SU-DHL-6 (cell line): ENCODE results near the gene SEMA6D.

ENCODE experiments used
- H2AFZ ChIP-seq: fragments of 200-600 bp; sonication (generic); 2 replicates; pipeline ENCODE4 v1.6.1; 2014; ENCODE audit warnings: low read depth, mild to moderate bottlenecking, moderate library complexity, mixed read lengths, antibody characterized with exemption, low read length; ENCODE audit not compliant: severe bottlenecking
- H3F3A ChIP-seq: fragments of 200-600 bp; shearing (Covaris generic); 2 replicates; pipeline ENCODE4 v1.6.0; 2016; ENCODE audit warnings: antibody characterized with exemption, mild to moderate bottlenecking; ENCODE audit not compliant: insufficient read depth
- H3K27ac ChIP-seq: fragments of 200-600 bp; sonication (generic); 2 replicates; pipeline ENCODE4 v1.5.1; 2016; ENCODE audit warnings: low read depth, mild to moderate bottlenecking, low read length, moderate library complexity, mixed read lengths
- H3K27me3 ChIP-seq: fragments of 200-600 bp; sonication (generic), shearing (Covaris generic); 2 replicates; pipeline ENCODE4 v1.6.0; 2014; ENCODE audit warnings: mild to moderate bottlenecking, low read length
- H3K36me3 ChIP-seq: fragments of 200-600 bp; sonication (generic); 2 replicates; pipeline ENCODE4 v1.6.1; 2014; ENCODE audit warnings: mild to moderate bottlenecking, low read length, mixed read lengths
- H3K4me2 ChIP-seq: fragments of 300-600, 200-600 bp; shearing (Covaris generic), sonication (generic); 2 replicates; pipeline ENCODE4 v1.6.0; 2014; ENCODE audit warnings: low read length, low read depth, mild to moderate bottlenecking; ENCODE audit not compliant: poor library complexity, severe bottlenecking
- H3K4me3 ChIP-seq: fragments of 200-600 bp; sonication (generic); 2 replicates; pipeline ENCODE4 v1.5.1; 2014; ENCODE audit warnings: antibody characterized with exemption, low read length, mild to moderate bottlenecking, mixed read lengths; ENCODE audit not compliant: insufficient read depth, poor library complexity, severe bottlenecking
- H3K79me2 ChIP-seq: fragments of 200-600 bp; sonication (generic); 2 replicates; pipeline ENCODE4 v1.6.1; 2014; ENCODE audit warnings: mild to moderate bottlenecking, low read length, moderate library complexity; ENCODE audit not compliant: insufficient read depth
- H3K9ac ChIP-seq: fragments of 200-600 bp; sonication (generic); 2 replicates; pipeline ENCODE4 v1.7.0; 2014; ENCODE audit warnings: mild to moderate bottlenecking, low read length
- H3K9me2 ChIP-seq: fragments of 200-600 bp; sonication (generic); replicated peaks from 2 replicates; pipeline ENCODE4 v1.6.1; 2014; ENCODE audit warnings: low read length; ENCODE audit not compliant: insufficient read depth
- H3K9me3 ChIP-seq: fragments of 200-600 bp; sonication (generic); 2 replicates; pipeline ENCODE4 v1.6.1; 2014; ENCODE audit warnings: low read length, mixed read lengths; ENCODE audit not compliant: insufficient read depth
- H4K20me1 ChIP-seq: fragments of 200-600 bp; sonication (generic); 2 replicates; pipeline ENCODE4 v1.6.1; 2014; ENCODE audit warnings: low read depth, mild to moderate bottlenecking, antibody characterized with exemption, low read length, moderate library complexity, mixed read lengths
- EZH2phosphoT487 ChIP-seq: fragments of 200-600 bp; sonication (generic), shearing (Covaris generic); conservative IDR thresholded peaks from 2 replicates; pipeline ENCODE4 v1.6.1; 2018; ENCODE audit warnings: mild to moderate bottlenecking, antibody characterized with exemption, low read length, moderate library complexity, mixed read lengths
- TF ChIP-seq, protein P1 (sequence below): fragments of 200-600 bp; sonication (generic); IDR thresholded peaks from one replicate; pipeline ENCODE4 v1.5.1; 2017; ENCODE audit warnings: antibody characterized with exemption, mild to moderate bottlenecking, low read length, moderate library complexity; ENCODE audit not compliant: insufficient read depth, poor library complexity, severe bottlenecking

SEMA6D gene

DNA sequence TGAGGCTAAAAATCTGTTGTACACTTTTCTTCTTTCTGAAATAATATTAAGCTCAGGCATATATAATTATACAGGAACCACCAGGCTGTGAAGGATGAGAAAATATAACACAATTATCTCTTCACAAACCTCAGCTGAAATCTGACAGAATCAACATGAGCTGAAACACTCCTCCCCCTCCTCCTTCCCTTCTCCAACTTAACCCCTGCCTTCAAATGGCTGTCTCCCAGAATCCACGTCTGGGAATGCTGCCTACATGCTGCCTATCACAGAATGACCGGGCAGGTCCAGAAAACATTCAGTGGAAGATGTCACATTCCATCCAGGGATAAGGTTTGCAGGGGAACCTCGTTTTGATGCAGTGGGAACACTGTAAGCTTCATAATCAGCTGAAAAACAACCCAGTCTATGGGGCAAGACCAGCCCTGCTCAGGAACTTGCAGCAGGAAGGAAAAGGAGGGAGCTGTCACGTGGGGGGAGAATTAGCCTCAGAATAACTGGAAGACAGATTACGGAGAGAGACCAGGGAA lies 44.0 kb upstream of the SEMA6D start:
- Histone ChIP-seq H2AFZ (no peak overlapping the region), H3K9me2 (no peaks in the 10 kb centered on the region)

DNA sequence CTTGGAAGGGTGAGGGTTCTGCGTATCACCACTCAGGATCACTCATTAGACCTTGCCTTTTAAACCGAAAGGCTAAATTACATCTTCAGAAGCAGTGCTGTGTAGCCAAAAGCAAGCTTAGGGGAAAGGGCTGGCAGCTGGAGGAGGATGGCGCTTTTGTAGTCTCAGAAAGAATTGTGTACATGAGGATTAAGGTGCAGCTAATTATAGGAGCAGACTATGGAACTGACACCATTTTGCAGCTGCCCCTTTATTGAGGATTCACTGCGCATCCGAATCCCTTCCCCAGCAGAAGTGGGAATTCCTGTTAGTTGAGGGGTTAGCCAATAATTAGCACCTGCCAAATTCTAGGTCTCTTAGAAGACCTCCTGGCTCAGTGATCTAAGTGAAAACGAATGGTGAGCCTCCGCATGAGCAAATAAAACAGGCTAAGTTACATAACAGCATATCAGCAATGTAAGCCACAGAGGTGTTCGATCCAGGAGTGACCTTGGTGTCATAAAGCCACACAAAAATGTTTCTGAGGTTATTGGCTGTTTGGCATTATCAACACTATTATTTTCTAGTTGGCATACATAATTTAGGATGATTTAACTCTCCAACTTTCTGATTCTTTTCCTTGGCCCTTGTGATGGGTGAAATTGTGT lies 42.6 kb upstream of the SEMA6D start:
- TF ChIP-seq EZH2phosphoT487: no peak
- TF ChIP-seq, protein P1, sequence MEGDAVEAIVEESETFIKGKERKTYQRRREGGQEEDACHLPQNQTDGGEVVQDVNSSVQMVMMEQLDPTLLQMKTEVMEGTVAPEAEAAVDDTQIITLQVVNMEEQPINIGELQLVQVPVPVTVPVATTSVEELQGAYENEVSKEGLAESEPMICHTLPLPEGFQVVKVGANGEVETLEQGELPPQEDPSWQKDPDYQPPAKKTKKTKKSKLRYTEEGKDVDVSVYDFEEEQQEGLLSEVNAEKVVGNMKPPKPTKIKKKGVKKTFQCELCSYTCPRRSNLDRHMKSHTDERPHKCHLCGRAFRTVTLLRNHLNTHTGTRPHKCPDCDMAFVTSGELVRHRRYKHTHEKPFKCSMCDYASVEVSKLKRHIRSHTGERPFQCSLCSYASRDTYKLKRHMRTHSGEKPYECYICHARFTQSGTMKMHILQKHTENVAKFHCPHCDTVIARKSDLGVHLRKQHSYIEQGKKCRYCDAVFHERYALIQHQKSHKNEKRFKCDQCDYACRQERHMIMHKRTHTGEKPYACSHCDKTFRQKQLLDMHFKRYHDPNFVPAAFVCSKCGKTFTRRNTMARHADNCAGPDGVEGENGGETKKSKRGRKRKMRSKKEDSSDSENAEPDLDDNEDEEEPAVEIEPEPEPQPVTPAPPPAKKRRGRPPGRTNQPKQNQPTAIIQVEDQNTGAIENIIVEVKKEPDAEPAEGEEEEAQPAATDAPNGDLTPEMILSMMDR: no peak
- Histone ChIP-seq H3F3A (no peaks in the 10 kb centered on the region), H3K79me2 (no peaks in the 10 kb centered on the region), H3K4me2 (no peak overlapping the region), H3K27me3 (no peaks in the 10 kb centered on the region), H3K9me2 (no peaks in the 10 kb centered on the region), H3K36me3 (no peaks in the 10 kb centered on the region), H3K4me3 (no peak overlapping the region), H4K20me1 (no peaks in the 10 kb centered on the region), H3K9ac (no peak overlapping the region), H3K27ac (no peak overlapping the region), H3K9me3 (no peaks in the 10 kb centered on the region), H2AFZ (no peak overlapping the region)

More for the DNA sequence above, 44.0 kb upstream of the SEMA6D start:
- H3F3A ChIP-seq: no peaks in the 10 kb centered on the region
- TF ChIP-seq, protein P1: no peak
- no peak for TF ChIP-seq EZH2phosphoT487
- no peaks in the 10 kb centered on the region for H3K9me3 ChIP-seq
- H3K79me2 ChIP-seq: no peaks in the 10 kb centered on the region
- H3K4me3 ChIP-seq: no peak overlapping the region
- no peak overlapping the region for H3K27ac ChIP-seq
- H4K20me1 ChIP-seq: no peaks in the 10 kb centered on the region
- no peak overlapping the region for H3K9ac ChIP-seq
- no peaks in the 10 kb centered on the region for H3K36me3 ChIP-seq
- H3K4me2 ChIP-seq: no peak overlapping the region
- no peaks in the 10 kb centered on the region for H3K27me3 ChIP-seq

DNA sequence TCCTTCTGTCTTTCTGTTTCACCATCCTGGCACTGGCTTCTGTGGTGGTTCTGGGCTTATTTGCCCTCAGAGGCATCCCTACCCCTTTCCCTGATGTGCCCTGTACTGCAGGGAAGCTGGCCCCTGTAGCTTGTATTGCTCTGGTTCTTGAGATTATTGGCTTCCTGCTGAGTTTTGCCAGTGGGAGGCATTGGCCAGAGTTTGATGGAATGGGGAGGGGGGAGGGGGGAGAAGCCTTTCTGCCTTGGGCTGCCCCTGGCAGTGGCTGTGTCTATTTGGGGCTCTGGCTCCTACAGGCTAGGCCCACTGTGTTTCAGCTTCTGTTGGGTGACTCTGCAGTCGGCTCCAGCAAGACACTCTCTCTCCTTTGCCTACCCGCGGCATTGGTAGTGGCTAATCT lies 41.6 kb upstream of the SEMA6D start:
- TF ChIP-seq, protein P1: no peak
- TF ChIP-seq EZH2phosphoT487: no peak
- Histone ChIP-seq H3K9me3 (no peaks in the 10 kb centered on the region), H3K4me2 (no peak overlapping the region), H3K9ac (no peak overlapping the region), H3K4me3 (no peak overlapping the region), H3K36me3 (no peaks in the 10 kb centered on the region), H3F3A (no peaks in the 10 kb centered on the region), H3K27ac (no peak overlapping the region), H3K9me2 (no peaks in the 10 kb centered on the region), H3K27me3 (no peaks in the 10 kb centered on the region), H3K79me2 (no peaks in the 10 kb centered on the region), H4K20me1 (no peaks in the 10 kb centered on the region), H2AFZ (no peak overlapping the region)
